Keratinocyte (primary cell): ENCODE data around the gene ADAMTS4. TPM values are rescaled to one million over a fixed set of nuclear protein-coding genes. Genes with fewer than 3 reads are reported as not detected.

Experiments
- DNase-seq: peaks from one replicate; pipeline ENCODE4 v3.0.0-alpha.2; 2011; ENCODE audit warnings: low read depth, missing footprints, low spot score
- FAIRE-seq: peaks from 2 replicates; lab custom pipeline; 2011; peaks lifted over from hg19 to GRCh38; lab: Jason Lieb, UNC
- H2AFZ ChIP-seq: 2 replicates; pipeline ENCODE4 v1.6.0; 2012; ENCODE audit warnings: low read length, control low read depth, inconsistent platforms; ENCODE audit not compliant: control insufficient read depth
- H3K27ac ChIP-seq: 2 replicates; pipeline ENCODE4 v1.5.1; 2011; ENCODE audit warnings: low read length; ENCODE audit not compliant: control insufficient read depth, insufficient read depth
- H3K27me3 ChIP-seq: 3 replicates; pipeline ENCODE4 v1.6.0; 2011; ENCODE audit warnings: low read length; ENCODE audit not compliant: control insufficient read depth, insufficient read depth; ENCODE audit errors: extremely low read depth
- H3K36me3 ChIP-seq, 2 experiments: 2 replicates in 1 of 2; 3 replicates in 1 of 2; pipeline ENCODE4 v1.5.1; 2011; ENCODE audit warnings: low read length in 2 of 2, mild to moderate bottlenecking in 1 of 2; ENCODE audit not compliant: control insufficient read depth in 2 of 2, insufficient read depth in 2 of 2; ENCODE audit errors: extremely low read depth in 1 of 2
- H3K4me1 ChIP-seq: 3 replicates; pipeline ENCODE4 v1.5.1; 2011; ENCODE audit warnings: low read length; ENCODE audit not compliant: control insufficient read depth, insufficient read depth; ENCODE audit errors: extremely low read depth
- H3K4me2 ChIP-seq: 3 replicates; pipeline ENCODE4 v1.6.0; 2011; ENCODE audit warnings: low read depth, low read length; ENCODE audit not compliant: control insufficient read depth, insufficient read depth; ENCODE audit errors: extremely low read depth
- H3K4me3 ChIP-seq, 3 experiments: fragments of 200-600 bp in 1 of 3; sonication (generic) in 1 of 3; 2 replicates in 2 of 3; 3 replicates in 1 of 3; pipeline ENCODE4 v1.5.1; 2011 to 2016; ENCODE audit warnings: low read length in 3 of 3, mild to moderate bottlenecking in 3 of 3, control low read depth in 2 of 3, inconsistent platforms in 1 of 3, low read depth in 1 of 3, mixed read lengths in 1 of 3, mixed run types in 1 of 3, moderate library complexity in 1 of 3; ENCODE audit not compliant: control insufficient read depth in 2 of 3, insufficient read depth in 2 of 3; ENCODE audit errors: extremely low read depth in 1 of 3
- H3K79me2 ChIP-seq: 2 replicates; pipeline ENCODE4 v1.6.0; 2012; ENCODE audit warnings: low read length; ENCODE audit not compliant: control insufficient read depth, insufficient read depth
- H3K9ac ChIP-seq: 3 replicates; pipeline ENCODE4 v1.6.0; 2011; ENCODE audit warnings: low read length; ENCODE audit not compliant: control insufficient read depth, insufficient read depth; ENCODE audit errors: extremely low read depth
- H3K9me1 ChIP-seq: 3 replicates; pipeline ENCODE4 v1.6.0; 2011; ENCODE audit warnings: low read length; ENCODE audit not compliant: control insufficient read depth, insufficient read depth; ENCODE audit errors: extremely low read depth
- H3K9me3 ChIP-seq: 2 replicates; pipeline ENCODE4 v1.5.1; 2012; ENCODE audit warnings: low read depth, low read length; ENCODE audit not compliant: control insufficient read depth
- H4K20me1 ChIP-seq: 3 replicates; pipeline ENCODE4 v1.6.0; 2011; ENCODE audit warnings: low read length; ENCODE audit not compliant: control insufficient read depth, insufficient read depth; ENCODE audit errors: extremely low read depth
- CTCF ChIP-seq, 3 experiments: IDR thresholded peaks in 1 of 3; conservative IDR thresholded peaks in 1 of 3; optimal IDR thresholded peaks in 1 of 3; 2 replicates in 2 of 3; 3 replicates in 1 of 3; pipeline versions ENCODE3 to v1.5.1; 2011; ENCODE audit warnings: low read length in 3 of 3, mild to moderate bottlenecking in 3 of 3, moderate library complexity in 2 of 3, control low read depth in 1 of 3, inconsistent platforms in 1 of 3; ENCODE audit not compliant: insufficient read depth in 2 of 3; ENCODE audit errors: extremely low read depth in 1 of 3
- EZH2 ChIP-seq: IDR thresholded peaks from one replicate; pipeline ENCODE4 v1.6.1; 2012; ENCODE audit warnings: inconsistent platforms, mild to moderate bottlenecking, low read length, moderate library complexity
- dilution Hi-C: fragments of 300-500 bp; cut with MboI; formaldehyde crosslinking; loops from one replicate; pipeline ENCODE4 v1.7.0; 2020; ENCODE audit warnings: low sequenced_read_pairs; ENCODE audit not compliant: extremely low pct_ligation_motif_present
- polyA plus RNA-seq, 5 experiments: library from polyadenylated mRNA; depleted of rRNA in 3 of 5; stranded (reverse) in 3 of 5; stranded (forward) in 1 of 5; unstranded in 1 of 5; fragments of >200 nt; gene quantifications; 1 replicate in 1 of 5; 2 replicates in 3 of 5; 3 replicates in 1 of 5; pipeline versions ENCODE4 v1.2.1 to v1.2.3, GENCODE V29; 2011 to 2012; ENCODE audit warnings: missing spikeins in 2 of 5, low read depth in 1 of 5, low replicate concordance in 1 of 5

The ADAMTS4 gene
- polyA plus RNA-seq, 1 donor (not counting 4 experiments of a cell fraction or from before 2014, with no cell fraction given): 0.35 TPM

GRCh38 chr1:161158316-161159010, 40.4 kb downstream of the ADAMTS4 start:
- Histone ChIP-seq H3K9me3 (no peaks in the 10 kb centered on the region), H3K4me2 (peak overlapping the region; percentile 92), H3K4me3 (peak overlapping the region; percentile 73 to 89 (median 74)), H3K79me2 (peaks cover 21% of the 10 kb centered on the region), H4K20me1 (no peaks in the 10 kb centered on the region), H3K27me3 (no peaks in the 10 kb centered on the region), H2AFZ (peak overlapping the region; percentile 95), H3K36me3 (peaks cover 7 to 21% of the 10 kb centered on the region in 2 experiments), H3K4me1 (peaks cover 24% of the 10 kb centered on the region), H3K9ac (peak overlapping the region; percentile 91), H3K9me1 (no peaks in the 10 kb centered on the region), H3K27ac (peak overlapping the region; percentile 84)
- no peak for TF ChIP-seq CTCF (optimal IDR thresholded peaks at IDR 0.05 in 1 of 3, IDR thresholded peaks at IDR 0.05 in 1 of 3, conservative IDR thresholded peaks at IDR 0.05 in 1 of 3; ENCODE audit: extremely low read depth in 1 of 3, insufficient read depth in 2 of 3, low read length in 3 of 3)
- TF ChIP-seq EZH2: no peak
- dilution Hi-C loops: no loop called here
- DNase-seq (no peak), FAIRE-seq (no peak)

GRCh38 chr1:161157867-161158266, 41.0 kb downstream of the ADAMTS4 start:
- DNase-seq: no peak
- peak overlapping the region; percentile 84 for H3K27ac ChIP-seq
- TF ChIP-seq CTCF (optimal IDR thresholded peaks at IDR 0.05 in 1 of 3, IDR thresholded peaks at IDR 0.05 in 1 of 3, conservative IDR thresholded peaks at IDR 0.05 in 1 of 3; ENCODE audit: extremely low read depth in 1 of 3, insufficient read depth in 2 of 3, low read length in 3 of 3) (no peak), EZH2 (no peak)
- H4K20me1 ChIP-seq: no peaks in the 10 kb centered on the region
- H3K4me1 ChIP-seq: peaks cover 26% of the 10 kb centered on the region
- dilution Hi-C loops: no loop called here
- no peaks in the 10 kb centered on the region for H3K9me3 ChIP-seq
- H3K9ac ChIP-seq: no peak overlapping the region
- no peak overlapping the region for H3K4me2 ChIP-seq
- H2AFZ ChIP-seq: no peak overlapping the region
- H3K27me3 ChIP-seq: no peaks in the 10 kb centered on the region
- no peak overlapping the region for H3K4me3 ChIP-seq
- no peak for FAIRE-seq
- peaks cover 21% of the 10 kb centered on the region for H3K79me2 ChIP-seq
- peaks cover 7 to 15% of the 10 kb centered on the region in 2 experiments for H3K36me3 ChIP-seq
- no peaks in the 10 kb centered on the region for H3K9me1 ChIP-seq
